Astrocyte (in vitro differentiated cells and primary cell): ENCODE results near the gene RPS6KA2.

Source experiments
- CTCF ChIP-seq: IDR thresholded peaks from 2 replicates; pipeline ENCODE4 v1.5.1; 2011; ENCODE audit warnings: low read depth, mild to moderate bottlenecking, inconsistent platforms, low read length, moderate library complexity; ENCODE audit not compliant: insufficient read depth
- EZH2 ChIP-seq: IDR thresholded peaks from 2 replicates; pipeline ENCODE4 v1.6.1; 2012; ENCODE audit warnings: mild to moderate bottlenecking, low read length, inconsistent platforms; ENCODE audit not compliant: insufficient read depth

GRCh38 chr6:166486536-166486880, 140.5 kb downstream of the RPS6KA2 start:
- TF ChIP-seq CTCF, result no peak
- TF ChIP-seq EZH2, result no peak
